Stimulated activated CD4-positive, alpha-beta T cell treated with anti-CD3 and anti-CD28 coated beads, TNF-alpha, amount 100 ng/mL, for 4 hours (primary cell): ENCODE results near the gene GPRIN1.

Source experiments
- DNase-seq, 3 experiments: peaks; one replicate each; pipeline ENCODE4 v3.0.0-alpha.2; 2020; ENCODE audit warnings: low read depth in 3 of 3

The GPRIN1 gene

GRCh38 chr5:176609724-176610434 lies at the start of gene GPRIN1:
GPRIN1 (minus strand) TSS chr5:176610156; CDS start chr5:176599834, 10,322 bp downstream.
- DNase-seq, result peak in 2 of 3 experiments; percentile 16 to 55

- no peak for DNase-seq
Measured at GRCh38 chr5:176659512-176659839, 49.5 kb upstream of the GPRIN1 start.

GRCh38 chr5:176658817-176659511 lies 49.0 kb upstream of the GPRIN1 start:
- DNase-seq, result no peak

- peak; percentile 43 to 49 (median 46) for DNase-seq
Measured at GRCh38 chr5:176658007-176658599, 48.1 kb upstream of the GPRIN1 start.

GRCh38 chr5:176656467-176656990 lies 46.6 kb upstream of the GPRIN1 start:
- no peak for DNase-seq

GRCh38 chr5:176654856-176655255 lies 44.9 kb upstream of the GPRIN1 start:
- no peak for DNase-seq

- DNase-seq, result peak; percentile 49 to 87 (median 85)
Measured at GRCh38 chr5:176653401-176654385, 43.7 kb upstream of the GPRIN1 start.

GRCh38 chr5:176652136-176652535 lies 42.2 kb upstream of the GPRIN1 start:
- no peak for DNase-seq

GRCh38 chr5:176651472-176651980 lies 41.6 kb upstream of the GPRIN1 start:
- DNase-seq, result no peak

GRCh38 chr5:176650354-176650884 lies 40.5 kb upstream of the GPRIN1 start:
- DNase-seq, result no peak

- DNase-seq, result no peak
Measured at GRCh38 chr5:176648474-176649194, 38.7 kb upstream of the GPRIN1 start.

- DNase-seq, result no peak
Measured at GRCh38 chr5:176647843-176648473, 38.0 kb upstream of the GPRIN1 start.

- peak; percentile 89 to 99 (median 96) for DNase-seq
Measured at GRCh38 chr5:176647030-176647842, 37.3 kb upstream of the GPRIN1 start, which contains the start of gene TSPAN17. TSPAN17 (plus strand) TSS chr5:176647484; CDS start chr5:176647616, 132 bp downstream.

GRCh38 chr5:176646707-176647029 lies 36.7 kb upstream of the GPRIN1 start:
- no peak for DNase-seq

- no peak for DNase-seq
Measured at GRCh38 chr5:176646049-176646706, 36.2 kb upstream of the GPRIN1 start.

GRCh38 chr5:176644878-176645670 lies 35.1 kb upstream of the GPRIN1 start:
- DNase-seq, result no peak

GRCh38 chr5:176644294-176644693 lies 34.3 kb upstream of the GPRIN1 start:
- DNase-seq, result no peak
